Adipocyte (in vitro differentiated cells): ENCODE measurements around the gene ANAPC2.
"Not testable (repeated sequence)": the region's sequence is repeated elsewhere in the genome, so short reads cannot be mapped to it uniquely, and the experiment has no call there.

ENCODE experiments used
- DNase-seq: peaks from one replicate; pipeline ENCODE4 v3.0.0-alpha.2; 2015; ENCODE audit warnings: low read depth
- H3K27me3 ChIP-seq: replicated peaks from 2 replicates; pipeline ENCODE4 v1.7.0; 2013; ENCODE audit warnings: mild to moderate bottlenecking, low read length, moderate library complexity; ENCODE audit not compliant: control insufficient read depth, insufficient read depth
- H3K36me3 ChIP-seq: 2 replicates; pipeline ENCODE4 v1.7.0; 2013; ENCODE audit warnings: low read length, mild to moderate bottlenecking, moderate library complexity; ENCODE audit not compliant: control insufficient read depth, insufficient read depth, severe bottlenecking
- H3K4me1 ChIP-seq: 2 replicates; pipeline ENCODE4 v1.7.0; 2013; ENCODE audit warnings: mild to moderate bottlenecking, low read length, moderate library complexity; ENCODE audit not compliant: control insufficient read depth, insufficient read depth
- H3K4me3 ChIP-seq: 2 replicates; pipeline ENCODE4 v1.7.0; 2013; ENCODE audit warnings: mild to moderate bottlenecking, low read length, moderate library complexity
- H3K9ac ChIP-seq: 2 replicates; pipeline ENCODE4 v1.7.0; 2013; ENCODE audit warnings: mild to moderate bottlenecking, low read length, moderate library complexity
- H3K9me3 ChIP-seq: 2 replicates; pipeline ENCODE4 v1.7.0; 2013; ENCODE audit warnings: mild to moderate bottlenecking, low read length, moderate library complexity; ENCODE audit not compliant: control insufficient read depth

The ANAPC2 gene

DNA sequence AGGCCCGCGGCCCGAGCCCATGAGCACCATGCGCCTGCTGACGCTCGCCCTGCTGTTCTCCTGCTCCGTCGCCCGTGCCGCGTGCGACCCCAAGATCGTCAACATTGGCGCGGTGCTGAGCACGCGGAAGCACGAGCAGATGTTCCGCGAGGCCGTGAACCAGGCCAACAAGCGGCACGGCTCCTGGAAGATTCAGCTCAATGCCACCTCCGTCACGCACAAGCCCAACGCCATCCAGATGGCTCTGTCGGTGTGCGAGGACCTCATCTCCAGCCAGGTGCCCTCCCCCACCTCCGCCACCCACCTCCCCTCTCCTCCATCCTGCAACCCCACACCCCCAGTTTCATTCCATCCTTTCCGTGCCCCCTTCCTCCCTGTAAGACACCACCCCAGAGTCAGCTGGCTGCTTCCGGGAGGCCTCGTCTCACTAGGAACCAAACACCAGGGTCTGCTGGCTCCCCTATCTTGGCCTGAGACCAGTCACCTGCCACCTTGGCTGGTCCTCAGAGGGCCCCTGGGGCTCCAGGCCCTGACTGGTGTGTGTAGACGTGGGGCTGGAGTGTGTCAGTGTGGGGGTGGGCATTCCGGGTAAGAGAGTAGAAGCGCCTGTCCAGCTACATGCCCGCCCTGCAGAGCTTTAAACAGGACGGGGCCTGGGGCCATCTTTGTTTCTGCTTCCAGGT lies 48.8 kb downstream of the ANAPC2 start:
- DNase-seq = no peak
- no peaks in the 10 kb centered on the region for H3K36me3 ChIP-seq
- H3K9me3 ChIP-seq = no peaks in the 10 kb centered on the region
- H3K9ac ChIP-seq = no peak overlapping the region
- no peaks in the 10 kb centered on the region for H3K4me1 ChIP-seq
- no peak overlapping the region for H3K4me3 ChIP-seq
- peaks cover 59% of the 10 kb centered on the region for H3K27me3 ChIP-seq

DNA sequence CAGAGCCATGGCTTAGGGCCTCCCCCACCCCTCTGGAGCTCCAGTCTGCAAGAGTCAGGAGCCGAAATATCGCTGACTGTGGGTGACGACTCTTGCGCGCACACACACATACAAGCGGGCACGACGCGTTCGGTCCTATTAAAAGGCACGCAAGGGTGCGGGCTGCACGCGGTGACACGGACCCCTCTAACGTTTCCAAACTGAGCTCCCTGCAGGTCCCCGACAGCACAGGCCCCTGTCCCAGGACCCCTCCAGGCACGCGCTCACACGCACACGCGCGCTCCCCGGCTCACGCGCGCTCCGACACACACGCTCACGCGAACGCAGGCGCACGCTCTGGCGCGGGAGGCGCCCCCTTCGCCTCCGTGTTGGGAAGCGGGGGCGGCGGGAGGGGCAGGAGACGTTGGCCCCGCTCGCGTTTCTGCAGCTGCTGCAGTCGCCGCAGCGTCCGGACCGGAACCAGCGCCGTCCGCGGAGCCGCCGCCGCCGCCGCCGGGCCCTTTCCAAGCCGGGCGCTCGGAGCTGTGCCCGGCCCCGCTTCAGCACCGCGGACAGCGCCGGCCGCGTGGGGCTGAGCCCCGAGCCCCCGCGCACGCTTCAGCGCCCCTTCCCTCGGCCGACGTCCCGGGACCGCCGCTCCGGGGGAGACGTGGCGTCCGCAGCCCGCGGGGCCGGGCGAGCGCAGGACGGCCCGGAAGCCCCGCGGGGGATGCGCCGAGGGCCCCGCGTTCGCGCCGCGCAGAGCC lies 49.5 kb downstream of the ANAPC2 start, which contains the start of gene GRIN1:
GRIN1 (plus strand) TSS at position 433 of the 746 bp plus-strand sequence. CDS start 333 bp downstream, outside the sequence.
- peaks cover 59% of the 10 kb centered on the region for H3K27me3 ChIP-seq
- H3K9ac ChIP-seq = no peak within 1 kb of the TSS
- H3K9me3 ChIP-seq = no peaks in the 10 kb centered on the region
- peak within 1 kb of the TSS; percentile 44 for H3K4me3 ChIP-seq
- H3K4me1 ChIP-seq = no peaks in the 10 kb centered on the region
- H3K36me3 ChIP-seq = no peaks in the 10 kb centered on the region
- DNase-seq = peak; percentile 76

DNA sequence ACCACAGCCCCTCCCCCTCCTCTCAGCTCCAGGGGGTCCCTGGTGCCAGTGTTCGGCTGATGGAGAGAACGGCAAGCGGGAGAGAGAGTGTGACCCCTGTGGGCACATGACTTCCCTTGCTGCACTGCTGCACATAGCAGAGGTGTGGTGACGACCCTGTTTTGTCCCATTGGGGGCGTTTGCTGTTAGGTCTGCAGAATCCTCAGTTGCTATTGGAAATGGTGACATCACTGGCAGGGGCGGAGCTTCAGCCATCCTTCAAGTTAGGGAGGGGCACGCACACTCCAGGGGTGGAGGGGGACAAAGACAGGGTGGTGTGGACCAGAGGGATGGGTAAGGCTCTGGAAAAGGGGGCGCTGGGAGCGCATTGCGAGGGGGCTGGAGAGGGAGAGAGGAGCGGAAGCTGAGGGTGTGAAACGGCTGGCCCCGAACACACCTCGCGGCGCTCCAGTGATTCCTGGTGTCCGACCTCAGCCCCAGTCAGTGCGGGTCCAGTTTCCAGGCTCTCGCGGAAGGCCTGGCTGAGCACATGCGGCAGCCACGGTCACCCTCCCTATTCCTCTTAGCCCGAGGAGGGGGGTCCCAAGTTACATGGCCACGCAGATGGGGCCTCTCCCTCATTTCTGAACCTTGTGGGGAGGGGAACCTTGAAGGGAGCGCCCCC lies 50.2 kb downstream of the ANAPC2 start:
- Histone ChIP-seq H3K27me3 (peaks cover 54% of the 10 kb centered on the region), H3K4me3 (no peak overlapping the region)
- no peak for DNase-seq

GRCh38 chr9:137136881-137137607 lies 51.3 kb downstream of the ANAPC2 start:
- Histone ChIP-seq H3K27me3 (peaks cover 45% of the 10 kb centered on the region), H3K9ac (no peak overlapping the region), H3K36me3 (no peaks in the 10 kb centered on the region), H3K4me1 (no peaks in the 10 kb centered on the region), H3K4me3 (no peak overlapping the region), H3K9me3 (no peaks in the 10 kb centered on the region)
- no peak for DNase-seq

More for the DNA sequence above, 50.2 kb downstream of the ANAPC2 start:
- Histone ChIP-seq H3K36me3 (no peaks in the 10 kb centered on the region), H3K9ac (no peak overlapping the region), H3K4me1 (no peaks in the 10 kb centered on the region), H3K9me3 (no peaks in the 10 kb centered on the region)

DNA sequence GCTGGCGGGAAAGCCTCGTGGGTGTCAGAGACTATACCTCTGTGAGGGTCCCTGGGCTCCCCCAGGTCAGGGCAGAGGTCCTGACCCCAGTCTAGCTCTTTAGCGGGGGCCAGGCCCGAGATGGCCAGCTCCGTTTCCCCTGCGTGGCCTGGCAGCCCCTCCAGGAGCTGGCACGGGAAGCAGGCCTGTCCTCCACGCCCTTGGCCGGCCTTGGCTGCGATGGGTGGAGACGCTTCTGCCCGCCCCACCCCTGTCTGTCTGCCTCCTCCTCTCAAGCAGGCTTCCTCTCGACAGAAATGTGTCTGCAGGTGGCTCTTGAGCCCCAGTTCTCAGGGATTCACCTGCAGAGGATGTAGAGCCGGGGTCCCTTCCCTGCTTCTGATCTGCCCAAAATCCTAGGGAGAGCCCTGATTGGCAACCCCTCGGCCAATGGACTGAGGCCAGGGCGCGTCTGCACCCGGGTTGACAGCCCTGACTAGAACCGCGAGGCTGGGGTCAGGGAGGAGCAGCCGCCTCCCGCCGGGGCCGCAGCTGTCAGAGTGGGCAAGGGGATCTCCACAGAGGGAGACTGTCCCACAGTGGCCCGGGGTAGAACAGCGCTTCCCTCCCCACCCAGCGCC lies 52.0 kb downstream of the ANAPC2 start:
- Histone ChIP-seq H3K4me3 (no peak overlapping the region), H3K9me3 (no peaks in the 10 kb centered on the region), H3K36me3 (no peaks in the 10 kb centered on the region), H3K9ac (no peak overlapping the region), H3K27me3 (peaks cover 40% of the 10 kb centered on the region), H3K4me1 (no peaks in the 10 kb centered on the region)
- no peak for DNase-seq

DNA sequence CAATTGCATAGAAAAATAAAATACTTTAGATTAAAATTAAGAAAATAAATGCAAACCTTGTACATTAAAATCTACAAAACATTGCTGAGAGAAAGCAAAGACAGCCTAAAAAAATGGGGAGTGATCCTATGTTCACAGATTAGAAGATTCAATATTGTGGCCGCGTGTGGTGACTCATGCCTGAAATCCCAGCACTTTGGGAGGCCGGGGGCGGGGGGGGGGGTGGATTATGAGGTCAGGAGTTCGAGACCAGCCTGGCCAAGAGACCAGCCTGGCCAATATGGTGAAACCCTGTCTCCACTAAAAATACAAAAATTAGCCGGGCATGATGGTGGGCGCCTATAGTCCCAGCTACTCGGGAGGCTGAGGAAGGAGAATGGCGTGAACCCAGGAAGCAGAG lies 53.2 kb downstream of the ANAPC2 start:
- not testable (repeated sequence) for H3K9me3 ChIP-seq, H3K4me3 ChIP-seq, H3K9ac ChIP-seq, H3K4me1 ChIP-seq, DNase-seq, H3K36me3 ChIP-seq
- peaks cover 28% of the 10 kb centered on the region for H3K27me3 ChIP-seq

DNA sequence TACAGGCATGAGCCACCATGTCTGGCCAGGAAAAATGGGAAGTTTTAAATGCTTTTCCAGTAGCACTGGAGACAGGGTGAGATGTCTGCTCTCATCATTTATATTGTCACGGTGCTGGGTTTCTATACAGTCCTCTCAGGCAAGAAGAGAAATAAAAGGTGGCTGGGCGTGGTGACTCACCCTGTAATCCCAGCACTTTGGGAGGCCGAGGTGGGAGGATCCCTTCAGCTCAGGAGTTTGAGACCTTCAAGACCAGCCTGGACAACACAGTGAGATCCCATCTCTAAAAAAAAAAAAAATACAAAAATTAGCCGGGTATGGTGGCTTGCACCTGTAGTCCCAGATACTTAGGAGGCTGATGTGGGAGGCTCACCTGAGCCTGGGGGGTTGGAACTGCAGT lies 54.2 kb downstream of the ANAPC2 start:
- Histone ChIP-seq H3K27me3 (peaks cover 22% of the 10 kb centered on the region), H3K36me3 (no peaks in the 10 kb centered on the region), H3K9ac (no peak overlapping the region), H3K4me3 (no peak overlapping the region), H3K9me3 (no peaks in the 10 kb centered on the region), H3K4me1 (no peaks in the 10 kb centered on the region)
- DNase-seq = no peak

DNA sequence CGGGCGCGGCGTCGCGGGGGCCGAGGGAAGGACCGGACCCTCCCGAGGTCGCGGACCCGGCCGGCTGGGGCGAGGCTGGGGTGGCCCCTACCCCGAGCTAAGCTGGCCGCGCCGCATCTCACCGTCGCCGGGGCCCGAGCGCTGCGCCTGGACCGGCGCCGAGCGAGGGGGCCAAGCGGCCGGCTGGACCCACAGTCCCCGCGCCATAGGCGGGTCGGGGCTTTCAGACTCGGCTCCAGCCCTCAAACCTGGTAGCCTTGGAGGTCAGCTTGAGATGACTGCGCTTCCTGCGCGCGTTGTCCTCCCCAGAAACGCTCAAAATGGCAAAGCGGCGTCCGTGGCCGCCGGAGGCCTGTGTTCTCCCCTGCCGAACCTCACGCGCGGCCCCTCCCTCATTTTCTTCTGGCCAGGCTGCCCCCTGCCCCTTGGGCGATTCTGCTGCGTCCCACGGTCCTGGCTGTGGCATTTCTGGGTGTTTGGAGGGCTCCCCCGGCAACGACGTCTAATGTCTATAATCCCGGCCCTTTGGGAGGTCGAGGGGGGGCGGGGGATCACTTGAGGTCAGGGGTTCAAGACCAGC lies 58.1 kb downstream of the ANAPC2 start:
- Histone ChIP-seq H3K9ac (peak overlapping the region; percentile 87), H3K4me1 (peaks cover 21% of the 10 kb centered on the region), H3K9me3 (no peaks in the 10 kb centered on the region), H3K36me3 (no peaks in the 10 kb centered on the region), H3K27me3 (no peaks in the 10 kb centered on the region), H3K4me3 (peak overlapping the region; percentile 84)
- no peak for DNase-seq

DNA sequence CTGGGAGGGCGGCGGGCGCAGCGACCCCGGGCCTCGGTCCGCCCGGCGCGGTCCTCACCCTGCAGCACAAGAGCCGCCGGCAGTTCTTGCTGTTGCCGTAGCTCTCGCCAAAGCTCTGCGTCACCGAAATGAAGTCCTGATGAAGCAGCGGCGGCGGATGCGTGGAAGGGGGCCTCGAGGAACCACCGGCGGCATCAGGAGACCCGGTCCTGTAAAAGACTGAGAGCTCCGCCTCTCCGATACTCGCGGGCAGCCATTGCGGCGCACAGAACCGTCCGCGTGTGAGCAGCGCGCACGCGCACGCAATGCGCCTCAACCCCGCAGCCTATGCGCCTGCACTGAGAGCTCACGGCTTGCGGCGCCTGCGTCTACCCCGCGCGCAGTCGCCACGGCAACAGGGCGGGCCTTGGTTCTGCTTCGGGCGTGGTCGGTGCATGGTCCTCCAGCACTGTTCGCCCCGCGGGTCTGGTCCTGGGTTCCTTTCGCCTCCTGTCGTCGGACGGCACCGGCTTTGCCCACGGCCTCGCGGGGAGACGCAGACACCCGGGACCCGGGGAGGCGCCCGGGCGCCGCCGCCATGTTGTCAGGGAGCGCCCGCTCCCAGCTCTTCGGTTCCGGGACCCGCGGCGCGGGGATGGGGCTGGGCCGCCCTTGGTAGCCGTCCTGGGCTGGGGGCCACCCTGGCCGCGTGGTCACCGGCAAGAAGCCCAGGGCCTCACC lies 58.7 kb downstream of the ANAPC2 start:
- peak overlapping the region; percentile 84 for H3K4me3 ChIP-seq
- peak overlapping the region; percentile 87 for H3K9ac ChIP-seq
- H3K27me3 ChIP-seq = no peaks in the 10 kb centered on the region
- DNase-seq = peak; percentile 97
- no peaks in the 10 kb centered on the region for H3K9me3 ChIP-seq
- H3K36me3 ChIP-seq = no peaks in the 10 kb centered on the region
- H3K4me1 ChIP-seq = peaks cover 21% of the 10 kb centered on the region

- Histone ChIP-seq H3K9ac (peak overlapping the region; percentile 87), H3K27me3 (no peaks in the 10 kb centered on the region), H3K4me3 (peak overlapping the region; percentile 84), H3K36me3 (no peaks in the 10 kb centered on the region), H3K9me3 (no peaks in the 10 kb centered on the region), H3K4me1 (peaks cover 21% of the 10 kb centered on the region)
- DNase-seq = peak; percentile 52
These were observed 59.4 kb downstream of the ANAPC2 start for GRCh38 chr9:137128862-137129455.
